BLaER1 (cell line): Measurements from ENCODE around the gene UBE2L6.

Source experiments
- H3K27ac ChIP-seq: shearing (Covaris generic); formaldehyde crosslinking; 2 replicates; pipeline ENCODE4 v1.8.1; 2022
- H3K27me3 ChIP-seq: shearing (Covaris generic); formaldehyde crosslinking; 2 replicates; pipeline ENCODE4 v1.8.1; 2022
- H3K36me3 ChIP-seq: shearing (Covaris generic); formaldehyde crosslinking; 2 replicates; pipeline ENCODE4 v1.8.1; 2022
- H3K4me1 ChIP-seq: shearing (Covaris generic); formaldehyde crosslinking; 2 replicates; pipeline ENCODE4 v1.8.1; 2022
- H3K4me2 ChIP-seq: shearing (Covaris generic); formaldehyde crosslinking; 2 replicates; pipeline ENCODE4 v1.8.1; 2022
- H3K4me3 ChIP-seq: shearing (Covaris generic); formaldehyde crosslinking; 2 replicates; pipeline ENCODE4 v1.8.1; 2022
- H3K9ac ChIP-seq: shearing (Covaris generic); formaldehyde crosslinking; 2 replicates; pipeline ENCODE4 v1.8.1; 2022
- H3K9me3 ChIP-seq: shearing (Covaris generic); formaldehyde crosslinking; 2 replicates; pipeline ENCODE4 v1.8.1; 2022
- H4K20me1 ChIP-seq: shearing (Covaris generic); formaldehyde crosslinking; 2 replicates; pipeline ENCODE4 v1.8.1; 2022
- Cebpa-rat ChIP-seq: shearing (Covaris generic); IDR thresholded peaks from 2 replicates; pipeline ENCODE4 v1.8.1; 2022

UBE2L6 gene

DNA sequence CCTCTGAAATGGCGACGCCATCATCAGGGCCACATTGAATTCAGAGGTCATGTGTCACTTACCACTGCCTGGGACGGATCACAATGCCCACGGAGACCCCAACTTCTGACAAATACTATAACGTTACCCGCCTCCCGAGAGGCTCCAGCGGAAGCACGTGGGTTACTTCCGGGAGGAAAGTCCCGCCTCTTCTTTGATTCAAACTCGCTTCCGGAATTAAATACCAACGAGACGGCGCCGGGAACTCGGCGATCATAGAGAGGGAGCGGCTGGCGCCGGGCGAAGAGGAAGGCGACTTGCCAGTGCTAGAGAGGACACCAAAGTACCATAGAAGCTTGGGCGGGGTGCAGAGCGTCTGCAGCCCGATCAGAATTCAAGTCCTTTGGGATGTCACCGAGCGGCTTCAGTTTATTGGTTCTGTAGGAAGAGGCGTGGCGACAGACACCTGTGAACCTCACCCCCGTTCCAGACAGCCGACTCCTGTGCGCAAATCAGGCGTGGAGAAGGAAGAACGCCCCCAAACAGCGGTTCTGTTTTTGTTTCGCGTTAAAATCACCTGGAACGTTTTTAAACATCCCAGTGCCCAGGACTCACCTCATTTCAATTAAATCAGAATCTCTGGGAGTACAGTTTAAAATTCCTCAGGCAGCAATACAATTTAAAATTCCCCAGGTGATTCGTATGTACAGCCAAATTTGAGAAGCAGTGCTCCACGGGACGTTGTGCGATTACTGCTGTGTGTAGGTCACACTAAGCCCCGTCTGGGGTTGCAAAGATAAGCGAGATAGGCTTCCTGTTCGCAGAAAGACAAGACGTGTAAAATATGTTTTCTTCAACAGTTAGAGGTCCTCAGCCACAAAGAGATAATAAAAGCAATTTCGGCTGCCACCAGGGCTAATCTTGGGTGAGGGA lies 36.6 kb downstream of the UBE2L6 start, which contains the start of gene TIMM10:
Gene TIMM10, minus strand, starts transcription at position 159 of the 912 bp plus-strand sequence. CDS start 565 bp downstream, outside the sequence.
- Histone ChIP-seq H3K4me1 (peaks cover 26% of the 10 kb centered on the region), H3K27ac (peak within 1 kb of the TSS; percentile 93), H3K36me3 (peaks cover 27% of the 10 kb centered on the region), H3K4me2 (peak within 1 kb of the TSS; percentile 87), H4K20me1 (peaks cover 12% of the 10 kb centered on the region), H3K9me3 (no peaks in the 10 kb centered on the region), H3K4me3 (peak within 1 kb of the TSS; percentile 86), H3K9ac (peak within 1 kb of the TSS; percentile 90), H3K27me3 (no peaks in the 10 kb centered on the region)
- TF ChIP-seq Cebpa-rat = no peak

DNA sequence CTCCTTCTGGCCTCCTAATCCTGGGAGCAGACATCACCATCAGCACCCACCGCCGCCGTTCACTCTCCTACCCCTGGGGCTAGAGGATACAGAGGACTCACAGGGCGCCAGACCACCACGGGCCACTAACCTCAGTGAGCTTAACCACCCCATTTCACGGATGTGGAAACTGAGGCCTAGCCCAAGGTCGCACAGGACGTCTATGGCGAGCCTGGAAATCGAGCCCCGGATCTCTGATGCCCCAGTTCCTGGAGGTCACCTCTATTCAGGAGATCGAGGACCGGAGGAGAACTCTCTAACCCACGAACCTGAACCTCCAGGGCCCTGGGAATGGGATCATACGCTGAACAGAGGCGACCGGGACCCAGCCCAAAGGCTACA lies 37.3 kb downstream of the UBE2L6 start:
- Histone ChIP-seq H3K27ac (peak overlapping the region; percentile 93), H4K20me1 (peaks cover 12% of the 10 kb centered on the region), H3K9me3 (no peaks in the 10 kb centered on the region), H3K4me2 (peak overlapping the region; percentile 87), H3K4me1 (peaks cover 26% of the 10 kb centered on the region), H3K9ac (peak overlapping the region; percentile 90), H3K27me3 (no peaks in the 10 kb centered on the region), H3K4me3 (peak overlapping the region; percentile 86), H3K36me3 (peaks cover 31% of the 10 kb centered on the region)
- TF ChIP-seq Cebpa-rat = no peak

DNA sequence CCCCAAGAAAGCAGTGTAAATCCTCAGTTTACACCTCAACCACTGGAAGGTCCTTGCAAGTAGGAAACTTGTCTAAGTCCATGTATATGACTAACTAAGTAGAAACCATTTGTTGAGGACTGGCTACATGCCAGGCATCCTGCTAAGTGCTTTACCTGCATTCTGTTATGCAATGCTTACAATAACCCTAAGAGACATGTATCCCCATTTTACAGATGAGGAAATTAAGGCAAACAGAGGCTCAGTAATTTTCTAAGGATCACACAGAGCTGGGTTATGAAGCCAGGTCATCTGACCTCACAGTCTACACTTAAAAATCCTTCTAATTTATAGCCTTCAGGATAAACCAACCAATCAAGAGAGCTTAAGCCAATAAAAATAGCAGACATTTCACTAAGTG lies 38.5 kb downstream of the UBE2L6 start:
- H3K4me2 ChIP-seq = peak overlapping the region; percentile 87
- H3K4me3 ChIP-seq = no peak overlapping the region
- peaks cover 38% of the 10 kb centered on the region for H3K36me3 ChIP-seq
- H4K20me1 ChIP-seq = peaks cover 12% of the 10 kb centered on the region
- peaks cover 26% of the 10 kb centered on the region for H3K4me1 ChIP-seq
- no peak for TF ChIP-seq Cebpa-rat
- H3K27ac ChIP-seq = no peak overlapping the region
- H3K9me3 ChIP-seq = no peaks in the 10 kb centered on the region
- no peaks in the 10 kb centered on the region for H3K27me3 ChIP-seq
- peak overlapping the region; percentile 90; the same call in 1 of the 2 replicates for H3K9ac ChIP-seq

DNA sequence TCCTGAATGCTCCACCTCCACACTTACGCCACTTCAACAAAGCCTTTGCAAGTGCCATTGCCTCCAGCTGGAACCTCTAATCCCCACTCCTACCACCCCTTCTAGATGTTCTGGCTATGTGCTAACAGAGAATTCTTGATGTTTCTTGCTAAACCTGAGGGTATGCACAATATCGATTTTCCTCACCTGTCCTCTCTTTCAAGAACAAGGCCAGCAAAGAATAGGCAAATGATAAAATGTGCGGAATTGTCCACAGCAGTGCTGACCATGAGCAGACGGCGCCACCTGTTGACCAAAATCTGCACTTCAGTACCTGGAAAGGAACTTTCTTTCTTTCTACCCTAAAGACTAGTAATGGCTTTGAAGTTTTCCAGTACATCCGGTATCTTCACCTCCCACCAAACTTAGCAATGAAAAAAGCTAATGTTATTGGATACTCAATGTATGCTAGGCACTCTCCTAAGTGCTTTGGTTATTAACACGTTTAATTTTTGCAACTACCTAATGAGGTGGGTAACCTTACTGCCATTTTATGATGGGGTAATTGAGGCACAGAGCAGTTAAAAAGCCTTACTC lies 40.3 kb downstream of the UBE2L6 start:
- Histone ChIP-seq H3K9ac (no peak overlapping the region), H3K4me1 (peaks cover 26% of the 10 kb centered on the region), H3K4me2 (no peak overlapping the region)

DNA sequence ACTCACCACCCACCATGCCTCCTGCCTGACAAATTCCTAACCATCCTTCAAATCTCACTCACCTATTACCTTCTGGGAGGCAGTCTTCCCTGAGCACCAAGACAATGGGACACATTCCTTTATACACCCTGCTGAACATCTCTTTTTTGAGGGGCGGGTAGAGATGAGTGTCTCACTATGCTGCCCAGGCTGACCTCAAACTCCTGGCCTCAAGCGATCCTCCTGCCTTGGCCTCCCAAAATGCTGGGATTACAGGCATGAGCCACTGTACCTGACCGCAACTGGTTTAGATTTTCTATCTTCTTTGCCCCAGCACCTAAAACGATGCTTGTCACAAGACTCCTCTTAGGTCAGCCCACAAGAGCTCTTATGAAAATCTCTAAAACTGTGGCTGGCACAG lies 44.1 kb downstream of the UBE2L6 start:
- no peaks in the 10 kb centered on the region for H3K27me3 ChIP-seq
- H3K4me2 ChIP-seq = no peak overlapping the region
- H3K4me1 ChIP-seq = no peaks in the 10 kb centered on the region
- H3K4me3 ChIP-seq = no peak overlapping the region
- no peak for TF ChIP-seq Cebpa-rat
- H3K27ac ChIP-seq = no peak overlapping the region
- peaks cover 31% of the 10 kb centered on the region for H3K36me3 ChIP-seq
- no peak overlapping the region for H3K9ac ChIP-seq
- peaks cover 5% of the 10 kb centered on the region; the same call in 1 of the 2 replicates for H4K20me1 ChIP-seq
- no peaks in the 10 kb centered on the region for H3K9me3 ChIP-seq

More for the DNA sequence above, 40.3 kb downstream of the UBE2L6 start:
- Histone ChIP-seq H3K4me3 (no peak overlapping the region), H3K9me3 (no peaks in the 10 kb centered on the region), H3K27me3 (no peaks in the 10 kb centered on the region), H3K36me3 (peaks cover 38% of the 10 kb centered on the region), H3K27ac (no peak overlapping the region), H4K20me1 (peaks cover 12% of the 10 kb centered on the region)
- no peak for TF ChIP-seq Cebpa-rat

DNA sequence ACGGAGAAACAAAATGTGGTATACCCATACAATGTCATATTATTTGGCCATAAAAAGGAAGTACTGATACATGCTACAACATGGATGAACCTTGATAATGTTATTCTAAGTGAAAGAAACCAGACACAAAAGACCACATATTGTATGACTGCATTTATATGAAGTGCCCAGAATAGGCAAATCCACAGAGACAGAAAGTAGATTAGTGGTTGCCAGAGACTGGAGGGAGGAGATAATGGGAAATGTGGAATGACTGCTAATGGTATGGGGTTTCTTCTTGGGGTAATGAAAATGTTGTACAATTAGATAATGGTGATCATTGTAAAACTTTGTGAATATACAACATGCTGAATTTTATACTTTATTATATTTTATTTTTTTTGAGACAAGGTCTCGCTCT lies 46.4 kb downstream of the UBE2L6 start:
- Histone ChIP-seq H4K20me1 (no peaks in the 10 kb centered on the region), H3K4me2 (no peak overlapping the region), H3K9ac (no peak overlapping the region), H3K27me3 (no peaks in the 10 kb centered on the region), H3K27ac (no peak overlapping the region), H3K4me1 (peaks cover 8% of the 10 kb centered on the region; the same call in 1 of the 2 replicates), H3K4me3 (no peak overlapping the region), H3K36me3 (peaks cover 13% of the 10 kb centered on the region), H3K9me3 (no peaks in the 10 kb centered on the region)
- TF ChIP-seq Cebpa-rat = no peak

DNA sequence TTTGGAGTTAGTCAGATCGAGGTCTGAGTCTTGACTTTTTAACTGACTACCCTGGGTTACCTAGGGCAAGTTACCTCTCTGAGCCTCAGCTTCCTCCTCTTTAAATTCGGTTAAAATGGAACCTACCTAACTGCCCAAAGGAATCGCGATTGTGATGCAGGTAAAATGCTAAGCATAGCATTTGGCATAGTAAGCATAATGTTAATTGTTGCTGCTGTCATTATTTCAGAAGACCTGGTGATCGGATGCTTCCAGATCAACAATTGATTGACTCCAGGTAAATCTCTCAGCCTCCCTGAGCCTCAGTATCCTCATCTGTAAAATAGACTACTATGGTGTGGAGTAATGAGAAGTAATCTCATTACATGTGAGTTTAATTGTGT lies 51.4 kb downstream of the UBE2L6 start:
- H3K4me1 ChIP-seq = peaks cover 39% of the 10 kb centered on the region
- peak overlapping the region; percentile 91 for H3K9ac ChIP-seq
- peak overlapping the region; percentile 97 for H3K4me2 ChIP-seq
- no peaks in the 10 kb centered on the region for H3K27me3 ChIP-seq
- no peaks in the 10 kb centered on the region for H3K9me3 ChIP-seq
- H4K20me1 ChIP-seq = peaks cover 25% of the 10 kb centered on the region; the same call in 1 of the 2 replicates
- peak overlapping the region; percentile 88 for H3K27ac ChIP-seq
- H3K36me3 ChIP-seq = peaks cover 18% of the 10 kb centered on the region; the same call in 1 of the 2 replicates
- H3K4me3 ChIP-seq = peak overlapping the region; percentile 88
- TF ChIP-seq Cebpa-rat = no peak

DNA sequence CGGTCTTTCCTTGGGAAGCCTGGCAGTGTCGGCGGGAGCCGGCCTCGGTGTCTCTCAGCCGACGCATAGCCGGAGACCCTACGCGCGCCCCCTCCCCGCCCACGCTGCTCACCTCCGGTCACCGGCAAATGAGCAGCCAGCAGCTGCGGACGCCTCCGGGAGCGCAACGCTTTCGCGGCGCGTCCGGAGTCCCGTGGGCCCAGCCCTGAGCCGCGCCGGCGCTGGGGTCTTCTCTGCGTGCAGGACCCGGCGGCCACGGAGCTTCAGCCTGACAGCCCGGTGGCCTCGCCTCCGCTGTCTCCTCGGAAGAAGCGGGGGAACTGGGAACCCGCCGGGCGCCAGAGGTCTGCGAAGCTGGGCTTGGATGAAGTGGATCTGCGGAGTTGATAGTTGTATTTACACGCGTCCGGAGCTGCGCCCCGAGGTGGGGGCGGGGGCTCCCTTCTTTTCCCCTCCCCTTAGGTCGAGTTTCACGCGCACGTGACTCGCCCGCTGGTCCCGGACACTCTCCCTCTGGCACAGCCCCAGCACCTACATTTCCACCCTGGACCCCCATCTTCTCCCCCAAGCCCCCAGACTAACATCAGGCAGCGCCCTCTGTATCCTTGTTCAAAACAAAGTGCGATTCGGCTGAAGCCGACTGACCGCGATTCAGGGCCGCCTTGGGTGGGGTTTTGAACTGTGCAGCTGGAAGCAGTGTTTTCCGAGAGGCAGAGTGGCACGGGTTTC lies 52.0 kb downstream of the UBE2L6 start, which contains the start of gene SLC43A1:
Gene SLC43A1, minus strand, starts transcription at position 371 of the 729 bp plus-strand sequence. CDS start 1,591 bp downstream, outside the sequence.
- no peak for TF ChIP-seq Cebpa-rat
- H3K27ac ChIP-seq = peak within 1 kb of the TSS; percentile 88

More for the DNA sequence above, 52.0 kb downstream of the UBE2L6 start, which contains the start of gene SLC43A1:
- Histone ChIP-seq H3K9ac (peak within 1 kb of the TSS; percentile 91), H3K4me2 (peak within 1 kb of the TSS; percentile 97), H4K20me1 (peaks cover 25% of the 10 kb centered on the region; the same call in 1 of the 2 replicates), H3K36me3 (peaks cover 23% of the 10 kb centered on the region; the same call in 1 of the 2 replicates), H3K4me3 (peak within 1 kb of the TSS; percentile 88), H3K4me1 (peaks cover 39% of the 10 kb centered on the region), H3K27me3 (no peaks in the 10 kb centered on the region), H3K9me3 (no peaks in the 10 kb centered on the region)
